Upper lobe of left lung (tissue), 6 donors: Measurements from ENCODE around the gene SCFD2. TPM values are rescaled to one million over a fixed set of nuclear protein-coding genes. Genes with fewer than 3 reads are reported as not detected.

Experiments used
- ATAC-seq, 2 donors: fragments of 200-7000 bp; cut with Tn5 transposase; one replicate each; pipeline ENCODE4 v1.9.1; 2022; ENCODE audit warnings: mild to moderate bottlenecking in 2 of 2, moderate library complexity in 2 of 2; ENCODE audit not compliant: low FRiP score in 2 of 2
- DNase-seq, 2 donors: peaks; one replicate each; pipeline ENCODE4 v3.0.0-alpha.2; 2019 to 2020
- H3K27ac ChIP-seq, 4 donors: fragments of 200-600 bp; sonication (generic); one replicate each; pipeline ENCODE4 v1.5.1; 2016 to 2019
- H3K27me3 ChIP-seq, 4 donors: fragments of 200-600 bp; sonication (generic); one replicate each; pipeline ENCODE4 v1.5.1; 2017 to 2019
- H3K36me3 ChIP-seq, 4 donors: fragments of 200-600 bp; sonication (generic); one replicate each; pipeline ENCODE4 v1.5.1; 2016 to 2019
- H3K4me1 ChIP-seq, 4 donors: fragments of 200-600 bp; sonication (generic); one replicate each; pipeline ENCODE4 v1.5.1; 2018 to 2019
- H3K4me3 ChIP-seq, 4 donors: fragments of 200-600 bp; sonication (generic); one replicate each; pipeline ENCODE4 v1.5.1; 2017 to 2019; ENCODE audit warnings: mild to moderate bottlenecking in 2 of 4, moderate library complexity in 1 of 4
- H3K9me3 ChIP-seq, 4 donors: fragments of 200-600 bp; sonication (generic); one replicate each; pipeline ENCODE4 v1.5.1; 2018 to 2019
- CTCF ChIP-seq, 6 experiments: fragments of 450-650 bp in 4 of 6; fragments of 200-600 bp in 2 of 6; sonication (generic) in 2 of 6; IDR thresholded peaks; one replicate each; pipeline ENCODE4 v1.5.1; 2016 to 2019; ENCODE audit warnings: antibody characterized with exemption in 6 of 6
- EP300 ChIP-seq, 4 donors: sonication (generic); formaldehyde crosslinking; IDR thresholded peaks; one replicate each; pipeline ENCODE4 v1.5.1; 2017; ENCODE audit warnings: antibody characterized with exemption in 4 of 4, control low read depth in 2 of 4
- POLR2A ChIP-seq, 4 donors: fragments of 450-650 bp; IDR thresholded peaks; one replicate each; pipeline ENCODE4 v1.5.1; 2016 to 2017; ENCODE audit warnings: antibody characterized with exemption in 4 of 4, mild to moderate bottlenecking in 2 of 4
- POLR2AphosphoS5 ChIP-seq, 2 donors: sonication (generic); formaldehyde crosslinking; IDR thresholded peaks; one replicate each; pipeline ENCODE4 v1.5.1; 2017; ENCODE audit warnings: antibody characterized with exemption in 2 of 2
- WGBS, 2 donors: methylation state at CpG; one replicate each; pipeline ENCODE4 v1.1.5; 2017 to 2018; 5-methylcytosine and 5-hydroxymethylcytosine counted together
- total RNA-seq, 6 donors: library from RNA; depleted of rRNA in 4 of 6; stranded (reverse); fragments of >200 nt in 4 of 6; gene quantifications; one replicate each; pipeline versions ENCODE4 v1.1.0 to v1.2.1, GENCODE V29; 2016 to 2021
- donor health status: DM: no; HTN: no; CAD: no; lungs with moderate emphysema.
- donor health status: DM: no; HTN: yes; CAD: no; lungs with severe emphysema.

Gene SCFD2
- total RNA-seq, 6 donors from 2014 or later, result 15.2 to 33.5 (median 20.0) TPM

- WGBS, 2 donors, result 89 to 98% methylated on average over 2 of the region's 2 CpGs
- peaks cover 9 to 34% (median 25%) of the 10 kb centered on the region in 4 donors for H3K4me1 ChIP-seq
- TF ChIP-seq CTCF (IDR thresholded peaks at IDR 0.05), result no peak
- TF ChIP-seq EP300 (IDR thresholded peaks at IDR 0.05), result no peak
- TF ChIP-seq POLR2A (IDR thresholded peaks at IDR 0.05), result no peak
- TF ChIP-seq POLR2AphosphoS5 (IDR thresholded peaks at IDR 0.05), result no peak
- no peak overlapping the region for H3K4me3 ChIP-seq
- peaks cover 0 to 9% (median 3%) of the 10 kb centered on the region in 4 donors for H3K9me3 ChIP-seq
- no peaks in the 10 kb centered on the region for H3K36me3 ChIP-seq
- no peak overlapping the region for H3K27ac ChIP-seq
- peaks cover 0 to 9% (median 3%) of the 10 kb centered on the region in 4 donors for H3K27me3 ChIP-seq
- ATAC-seq (no peak), DNase-seq (no peak)
Observed at GRCh38 chr4:52860361-52860760, 505.5 kb downstream of the SCFD2 start.

DNA sequence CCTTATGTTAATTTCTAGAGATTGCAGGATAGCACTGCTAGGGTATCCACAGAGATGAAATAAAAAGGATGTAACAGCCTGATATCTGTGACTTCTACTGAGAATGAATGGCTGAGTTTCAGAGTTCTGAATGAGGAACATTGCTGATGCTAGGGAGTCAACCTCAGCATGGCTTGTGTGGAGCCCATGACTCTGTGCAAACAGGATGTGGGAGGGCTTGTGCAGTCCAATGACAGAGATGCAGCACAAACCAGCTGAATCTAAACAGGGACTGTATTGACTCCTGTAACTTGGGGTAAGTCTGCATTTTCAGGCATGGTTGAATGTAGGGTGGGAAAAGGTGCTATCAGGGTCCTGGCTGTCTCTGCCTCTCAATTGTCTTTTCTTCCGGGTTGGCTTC, 509.1 kb downstream of the SCFD2 start:
- H3K36me3 ChIP-seq, result no peaks in the 10 kb centered on the region
- DNase-seq (no peak), ATAC-seq (no peak)
- no peak overlapping the region for H3K27ac ChIP-seq
- TF ChIP-seq POLR2AphosphoS5 (IDR thresholded peaks at IDR 0.05) (no peak), POLR2A (IDR thresholded peaks at IDR 0.05) (no peak), EP300 (IDR thresholded peaks at IDR 0.05) (no peak), CTCF (IDR thresholded peaks at IDR 0.05) (no peak)
- H3K4me1 ChIP-seq, result peaks cover 4 to 11% (median 6%) of the 10 kb centered on the region in 4 donors
- no peak overlapping the region for H3K4me3 ChIP-seq
- H3K27me3 ChIP-seq, result no peaks in the 10 kb centered on the region
- WGBS, 2 donors, result 92 to 96% methylated on average over 1 of the region's 1 CpG
- H3K9me3 ChIP-seq, result peaks cover 0 to 9% (median 3%) of the 10 kb centered on the region in 4 donors

GRCh38 chr4:52853351-52853750, 512.5 kb downstream of the SCFD2 start:
- H3K27me3 ChIP-seq, result no peaks in the 10 kb centered on the region
- H3K9me3 ChIP-seq, result peaks cover 0 to 5% (median 3%) of the 10 kb centered on the region in 4 donors
- peaks cover 0 to 6% (median 0%) of the 10 kb centered on the region in 4 donors for H3K4me1 ChIP-seq
- H3K27ac ChIP-seq, result no peak overlapping the region
- TF ChIP-seq EP300 (IDR thresholded peaks at IDR 0.05), result no peak
- no peak for TF ChIP-seq CTCF (IDR thresholded peaks at IDR 0.05)
- no peak for TF ChIP-seq POLR2A (IDR thresholded peaks at IDR 0.05)
- TF ChIP-seq POLR2AphosphoS5 (IDR thresholded peaks at IDR 0.05), result no peak
- H3K36me3 ChIP-seq, result no peaks in the 10 kb centered on the region
- DNase-seq (no peak), ATAC-seq (no peak)
- no peak overlapping the region for H3K4me3 ChIP-seq

GRCh38 chr4:52852711-52853110, 513.1 kb downstream of the SCFD2 start:
- 80 to 88% methylated on average over 3 of the region's 3 CpGs for WGBS, 2 donors
- Histone ChIP-seq H3K4me1 (peaks cover 0 to 6% (median 0%) of the 10 kb centered on the region in 4 donors), H3K4me3 (no peak overlapping the region), H3K27me3 (no peaks in the 10 kb centered on the region), H3K9me3 (no peaks in the 10 kb centered on the region), H3K36me3 (no peaks in the 10 kb centered on the region), H3K27ac (no peak overlapping the region)
- TF ChIP-seq POLR2AphosphoS5 (IDR thresholded peaks at IDR 0.05) (no peak), CTCF (IDR thresholded peaks at IDR 0.05) (no peak), EP300 (IDR thresholded peaks at IDR 0.05) (no peak), POLR2A (IDR thresholded peaks at IDR 0.05) (no peak)
- no peak for DNase-seq
- ATAC-seq, result no peak

- Histone ChIP-seq H3K27me3 (no peaks in the 10 kb centered on the region), H3K4me3 (no peak overlapping the region), H3K9me3 (no peaks in the 10 kb centered on the region), H3K4me1 (peaks cover 0 to 6% (median 0%) of the 10 kb centered on the region in 4 donors), H3K27ac (no peak overlapping the region), H3K36me3 (no peaks in the 10 kb centered on the region)
- no peak for ATAC-seq
- no peak for TF ChIP-seq POLR2A (IDR thresholded peaks at IDR 0.05)
- TF ChIP-seq EP300 (IDR thresholded peaks at IDR 0.05), result no peak
- TF ChIP-seq CTCF (IDR thresholded peaks at IDR 0.05), result no peak
- no peak for TF ChIP-seq POLR2AphosphoS5 (IDR thresholded peaks at IDR 0.05)
- DNase-seq, result no peak
- 83 to 84% methylated on average over 1 of the region's 1 CpG for WGBS, 2 donors
Observed at GRCh38 chr4:52852041-52852440, 513.8 kb downstream of the SCFD2 start.
